ENCODE results near the gene PPP2R5E.

Gene PPP2R5E

DNA sequence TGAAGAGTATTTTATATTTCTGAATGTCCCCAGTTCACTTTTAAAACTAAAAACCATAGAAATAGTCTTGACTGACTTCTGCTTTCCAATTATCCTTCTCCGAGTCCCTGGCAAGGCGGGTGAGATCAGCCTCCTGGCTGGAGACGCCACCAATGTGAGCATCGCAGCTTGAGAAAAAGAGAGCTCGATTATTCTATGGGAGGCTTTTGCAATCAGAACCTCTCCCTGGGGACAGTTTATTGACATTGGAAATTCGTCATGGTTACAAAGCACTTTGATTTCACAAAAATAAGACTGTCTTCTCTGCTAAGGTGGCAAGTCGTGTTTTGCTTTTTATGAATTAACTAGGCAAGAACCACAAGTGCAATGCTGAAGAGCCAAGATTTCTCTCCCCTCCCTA, 200.8 kb downstream of the PPP2R5E start:
- TF ChIP-seq CTCF (IDR thresholded peaks at IDR 0.05; ENCODE audit: low read depth, low read length), result no peak
- no peak overlapping the region for H3K4me3 ChIP-seq (ENCODE audit: low read depth, low read length)

GRCh38 chr14:63328787-63329737, 214.1 kb downstream of the PPP2R5E start:
- no peak for TF ChIP-seq CTCF (IDR thresholded peaks at IDR 0.05; ENCODE audit: low read depth, low read length)
- H3K4me3 ChIP-seq (ENCODE audit: low read depth, low read length), result no peak overlapping the region

DNA sequence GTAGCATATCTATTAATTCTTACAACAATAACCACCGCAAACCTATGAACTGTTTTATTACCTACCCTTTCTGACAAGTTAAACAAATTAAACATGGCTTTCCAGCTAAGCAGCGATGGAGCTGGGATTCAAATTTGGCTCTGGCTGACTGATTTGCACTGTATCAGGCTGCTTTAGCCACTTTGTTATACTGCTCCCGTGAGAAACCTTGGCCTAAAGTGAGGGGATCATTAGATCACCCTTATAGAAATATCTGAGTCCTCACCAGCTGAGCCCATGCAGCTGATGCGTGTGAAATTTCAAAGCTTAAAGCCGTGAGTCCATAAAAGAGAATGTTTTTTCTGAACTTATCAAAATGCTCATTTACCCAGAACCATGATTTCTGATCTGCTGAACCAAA, 216.3 kb downstream of the PPP2R5E start:
- no peak for TF ChIP-seq CTCF (IDR thresholded peaks at IDR 0.05; ENCODE audit: low read depth, low read length)
- H3K4me3 ChIP-seq (ENCODE audit: low read depth, low read length), result no peak overlapping the region

- no peak for TF ChIP-seq CTCF (IDR thresholded peaks at IDR 0.05; ENCODE audit: low read depth, low read length)
- H3K4me3 ChIP-seq (ENCODE audit: low read depth, low read length), result no peak overlapping the region
These were observed 220.1 kb downstream of the PPP2R5E start for GRCh38 chr14:63322897-63323573.

DNA sequence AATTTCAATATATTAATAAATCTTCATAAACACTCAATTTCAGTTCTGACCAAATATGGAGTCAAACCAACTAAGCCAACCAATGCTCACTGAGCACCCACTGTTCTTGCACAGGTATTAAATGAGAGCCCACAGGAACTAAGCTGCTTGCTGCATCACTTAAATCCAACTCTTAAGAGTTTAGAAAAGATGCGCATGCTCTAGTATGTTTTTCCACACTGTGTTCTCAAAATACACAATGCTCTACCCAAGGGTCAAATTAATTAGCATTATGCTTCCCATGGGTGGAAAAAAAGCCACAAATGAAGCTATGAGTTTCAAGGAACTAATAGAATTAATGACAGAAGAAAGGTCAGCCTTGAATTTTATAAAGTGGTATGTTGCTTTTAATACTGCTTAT, 220.7 kb downstream of the PPP2R5E start:
- TF ChIP-seq CTCF (IDR thresholded peaks at IDR 0.05; ENCODE audit: low read depth, low read length), result no peak
- no peak overlapping the region for H3K4me3 ChIP-seq (ENCODE audit: low read depth, low read length)
